BE2C (cell line): ENCODE data around the gene PMEPA1.

ENCODE experiments used
- DNase-seq: peaks from one replicate; pipeline ENCODE4 v3.0.0-alpha.2; 2020
- H3K27me3 ChIP-seq: fragments of 250-450 bp; sonication (Bioruptor Pico); 2 replicates; pipeline ENCODE4 v1.5.1; 2020; ENCODE audit warnings: mild to moderate bottlenecking
- H3K36me3 ChIP-seq: fragments of 250-450 bp; sonication (Bioruptor Pico); 2 replicates; pipeline ENCODE4 v1.5.1; 2020; ENCODE audit warnings: mild to moderate bottlenecking
- H3K4me1 ChIP-seq: fragments of 250-450 bp; sonication (Bioruptor Pico); 2 replicates; pipeline ENCODE4 v1.5.1; 2020
- H3K4me3 ChIP-seq: 2 replicates; pipeline ENCODE4 v1.5.1; 2011; ENCODE audit warnings: low read depth, low read length
- H3K9me3 ChIP-seq: fragments of 250-450 bp; sonication (Bioruptor Pico); 2 replicates; pipeline ENCODE4 v1.5.1; 2020
- TF ChIP-seq, protein P1 (sequence below): IDR thresholded peaks from 2 replicates; pipeline ENCODE4 v1.5.1; 2012; ENCODE audit warnings: mild to moderate bottlenecking, low read depth, low read length

Gene PMEPA1

DNA sequence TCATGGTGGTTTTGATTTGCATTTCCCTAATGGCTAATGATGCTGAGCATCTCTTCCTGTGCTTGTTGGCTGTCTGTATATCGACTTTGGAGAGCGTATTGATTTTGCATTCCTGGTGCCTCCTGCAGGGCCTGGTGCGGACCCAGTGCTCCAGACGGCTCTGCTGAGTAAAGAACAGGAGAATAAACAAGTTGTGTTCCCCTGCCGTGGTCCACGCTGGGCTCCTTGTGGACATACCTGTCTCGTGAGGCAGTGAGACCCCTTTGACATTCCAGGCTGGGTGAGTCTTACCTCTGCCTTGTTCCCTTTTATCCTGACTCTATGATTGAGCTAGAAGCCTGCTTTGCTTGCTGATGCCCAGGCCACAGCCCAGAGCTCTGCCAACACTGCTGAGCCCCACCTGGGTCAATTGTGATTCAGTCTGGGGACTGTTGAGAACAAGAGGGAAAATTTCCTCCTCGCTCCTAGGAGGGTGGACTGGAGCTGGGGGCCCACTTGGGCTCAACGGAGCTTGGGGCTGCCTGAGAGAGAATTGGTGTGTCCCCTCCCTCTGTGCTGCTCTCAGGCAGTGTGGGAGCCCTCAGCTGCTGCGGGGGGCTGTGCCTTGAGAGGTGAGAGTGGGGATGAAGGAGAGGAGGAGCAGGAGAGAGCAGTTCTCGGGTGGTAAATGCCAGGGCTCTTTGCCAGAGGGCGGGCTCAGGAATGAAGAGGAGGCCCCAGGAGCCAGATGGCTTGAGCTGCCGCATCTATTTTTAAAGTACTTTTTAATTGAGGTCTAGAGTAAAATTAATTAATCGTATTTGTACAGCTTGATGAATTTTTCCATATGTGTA lies 43.7 kb upstream of the PMEPA1 start:
- no peak for DNase-seq
- H3K36me3 ChIP-seq: no peaks in the 10 kb centered on the region
- TF ChIP-seq, protein P1, sequence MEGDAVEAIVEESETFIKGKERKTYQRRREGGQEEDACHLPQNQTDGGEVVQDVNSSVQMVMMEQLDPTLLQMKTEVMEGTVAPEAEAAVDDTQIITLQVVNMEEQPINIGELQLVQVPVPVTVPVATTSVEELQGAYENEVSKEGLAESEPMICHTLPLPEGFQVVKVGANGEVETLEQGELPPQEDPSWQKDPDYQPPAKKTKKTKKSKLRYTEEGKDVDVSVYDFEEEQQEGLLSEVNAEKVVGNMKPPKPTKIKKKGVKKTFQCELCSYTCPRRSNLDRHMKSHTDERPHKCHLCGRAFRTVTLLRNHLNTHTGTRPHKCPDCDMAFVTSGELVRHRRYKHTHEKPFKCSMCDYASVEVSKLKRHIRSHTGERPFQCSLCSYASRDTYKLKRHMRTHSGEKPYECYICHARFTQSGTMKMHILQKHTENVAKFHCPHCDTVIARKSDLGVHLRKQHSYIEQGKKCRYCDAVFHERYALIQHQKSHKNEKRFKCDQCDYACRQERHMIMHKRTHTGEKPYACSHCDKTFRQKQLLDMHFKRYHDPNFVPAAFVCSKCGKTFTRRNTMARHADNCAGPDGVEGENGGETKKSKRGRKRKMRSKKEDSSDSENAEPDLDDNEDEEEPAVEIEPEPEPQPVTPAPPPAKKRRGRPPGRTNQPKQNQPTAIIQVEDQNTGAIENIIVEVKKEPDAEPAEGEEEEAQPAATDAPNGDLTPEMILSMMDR: no peak
- H3K27me3 ChIP-seq: no peaks in the 10 kb centered on the region
- H3K9me3 ChIP-seq: peaks cover 3% of the 10 kb centered on the region; the same call in 1 of the 2 replicates
- H3K4me3 ChIP-seq: no peak overlapping the region
- peaks cover 8% of the 10 kb centered on the region for H3K4me1 ChIP-seq

- Histone ChIP-seq H3K9me3 (no peaks in the 10 kb centered on the region), H3K36me3 (no peaks in the 10 kb centered on the region), H3K4me1 (peaks cover 19% of the 10 kb centered on the region), H3K4me3 (no peak overlapping the region), H3K27me3 (no peaks in the 10 kb centered on the region)
- TF ChIP-seq, protein P1: no peak
- DNase-seq: no peak
These were observed 41.6 kb upstream of the PMEPA1 start for GRCh38 chr20:57751411-57751810.

GRCh38 chr20:57749869-57750268 lies 40.1 kb upstream of the PMEPA1 start:
- no peak for DNase-seq
- peaks cover 19% of the 10 kb centered on the region for H3K4me1 ChIP-seq
- TF ChIP-seq, protein P1: no peak
- no peak overlapping the region for H3K4me3 ChIP-seq
- no peaks in the 10 kb centered on the region for H3K9me3 ChIP-seq
- no peaks in the 10 kb centered on the region for H3K27me3 ChIP-seq
- H3K36me3 ChIP-seq: no peaks in the 10 kb centered on the region

DNA sequence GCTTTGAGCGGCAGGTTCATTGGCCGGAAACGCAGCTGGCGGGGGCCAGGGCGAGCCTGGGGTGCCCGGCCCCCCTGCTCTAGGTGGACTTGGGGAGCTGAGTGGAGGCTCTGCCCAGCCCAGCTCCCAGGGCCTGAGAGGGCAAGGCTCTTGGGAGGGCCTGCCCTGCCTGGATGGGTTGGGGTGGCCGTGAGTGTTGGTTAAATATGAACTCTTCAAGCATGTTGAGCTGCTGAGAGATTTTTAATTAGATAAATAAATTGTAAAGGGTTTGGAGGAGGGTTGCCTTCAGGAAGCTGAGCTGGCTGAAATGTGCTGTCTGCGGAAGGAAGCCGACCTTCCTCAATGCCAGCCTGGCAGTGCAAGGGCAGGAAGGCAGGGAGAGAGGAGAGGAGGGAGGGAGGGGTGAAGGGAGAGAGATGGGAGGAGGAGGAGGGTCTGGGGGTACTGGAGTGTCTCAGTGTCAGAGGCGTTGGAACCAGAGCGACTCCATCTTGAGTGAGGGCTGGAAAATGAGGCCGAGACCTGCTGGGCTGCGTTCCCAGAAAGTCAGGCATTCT lies 39.4 kb upstream of the PMEPA1 start:
- Histone ChIP-seq H3K4me1 (peaks cover 19% of the 10 kb centered on the region), H3K36me3 (no peaks in the 10 kb centered on the region), H3K4me3 (peak overlapping the region; percentile 51), H3K27me3 (no peaks in the 10 kb centered on the region), H3K9me3 (no peaks in the 10 kb centered on the region)
- TF ChIP-seq, protein P1: no peak
- no peak for DNase-seq

- H3K9me3 ChIP-seq: no peaks in the 10 kb centered on the region
- peaks cover 19% of the 10 kb centered on the region for H3K4me1 ChIP-seq
- no peaks in the 10 kb centered on the region for H3K36me3 ChIP-seq
- H3K4me3 ChIP-seq: peak overlapping the region; percentile 51
- DNase-seq: peak; percentile 98
- H3K27me3 ChIP-seq: no peaks in the 10 kb centered on the region
- TF ChIP-seq, protein P1: no peak
These were observed 38.9 kb upstream of the PMEPA1 start for GRCh38 chr20:57748601-57749130.

GRCh38 chr20:57747861-57748481 lies 38.2 kb upstream of the PMEPA1 start:
- TF ChIP-seq, protein P1: no peak
- Histone ChIP-seq H3K9me3 (no peaks in the 10 kb centered on the region), H3K27me3 (no peaks in the 10 kb centered on the region), H3K36me3 (no peaks in the 10 kb centered on the region), H3K4me3 (peak overlapping the region; percentile 51), H3K4me1 (peaks cover 25% of the 10 kb centered on the region)
- DNase-seq: no peak
